ENCODE data around the gene MINAR1.

DNA sequence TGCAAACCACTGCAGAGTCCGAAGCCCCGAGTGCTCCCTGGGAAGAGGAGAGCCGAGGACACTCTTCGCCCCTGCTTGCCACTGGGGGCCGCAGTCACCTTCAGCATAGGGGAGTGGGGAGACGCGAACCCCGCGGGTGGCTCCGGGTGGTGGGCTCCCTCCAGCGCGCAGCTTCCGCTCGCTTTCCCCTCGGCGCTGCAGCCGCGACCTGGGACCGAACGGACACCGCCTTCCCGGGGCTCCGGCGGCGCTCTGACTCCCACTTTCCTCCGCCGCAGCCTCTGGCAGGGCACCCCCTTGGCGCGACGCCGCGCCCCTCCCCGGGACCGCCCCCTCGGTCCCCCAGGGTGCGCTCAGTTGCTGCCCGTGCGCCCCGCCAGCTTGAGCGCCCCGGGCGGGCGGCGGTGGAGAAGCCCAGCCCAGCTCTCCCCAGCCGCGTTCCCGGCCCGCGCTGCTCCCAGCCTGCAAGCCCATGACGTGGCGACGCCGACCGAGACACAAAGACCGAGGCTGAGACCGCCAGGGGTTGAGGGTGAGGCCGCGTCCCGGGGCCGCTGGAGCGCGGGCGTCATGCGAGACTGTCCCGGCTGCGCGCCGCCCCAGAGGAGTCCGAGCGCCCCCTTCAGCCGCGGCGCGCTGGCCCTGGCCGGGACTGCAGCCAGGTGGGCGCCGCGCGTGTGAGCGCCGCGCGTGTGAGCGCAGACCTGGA lies at the start of gene MINAR1:
- no peak for TF ChIP-seq TAF1 (IDR thresholded peaks at IDR 0.05; ENCODE audit: low read depth, low read length)
- TF ChIP-seq POLR2AphosphoS5 (IDR thresholded peaks at IDR 0.05; ENCODE audit: low read depth, low read length) = no peak
- no peak for TF ChIP-seq POLR2A (IDR thresholded peaks at IDR 0.05; ENCODE audit: low read depth, low read length)
- no peak for TF ChIP-seq SPI1 (IDR thresholded peaks at IDR 0.05; ENCODE audit: low read depth, low read length)
- no peak for TF ChIP-seq PAX5 (IDR thresholded peaks at IDR 0.05; ENCODE audit: insufficient read depth, low read length, severe bottlenecking)
- TF ChIP-seq POU2F2 (IDR thresholded peaks at IDR 0.05; ENCODE audit: low read depth, low read length) = no peak
